GM13977 (cell line): Measurements from ENCODE around the gene NCLN.
"Not testable (repeated sequence)": the region's sequence is repeated elsewhere in the genome, so short reads cannot be mapped to it uniquely, and the experiment has no call there.

Experiments
- DNase-seq: peaks from one replicate; pipeline ENCODE4 v3.0.0; 2012; ENCODE audit warnings: low spot score
- CTCF ChIP-seq: IDR thresholded peaks from 2 replicates; pipeline ENCODE4 v1.5.1; 2012; ENCODE audit warnings: mild to moderate bottlenecking, control low read depth; ENCODE audit not compliant: insufficient read depth; ENCODE audit errors: extremely low read depth, missing control alignments
- in situ Hi-C: fragments of 300-500 bp; cut with MboI; formaldehyde crosslinking; loops from one replicate; pipeline ENCODE4 v1.12.0; 2022; ENCODE audit warnings: low sequenced_read_pairs, low pct_unique_long_range_greater_than_20kb, mixed read lengths, inconsistent platforms; ENCODE audit not compliant: unreplicated experiment

NCLN gene

GRCh38 chr19:3229346-3229743 is 43.6 kb downstream of the NCLN start:
- TF ChIP-seq CTCF = no peak
- DNase-seq = no peak
- in situ Hi-C loops = no loop called here

GRCh38 chr19:3229888-3230496 is 44.3 kb downstream of the NCLN start:
- no peak for DNase-seq
- in situ Hi-C loops = no loop called here
- no peak for TF ChIP-seq CTCF

GRCh38 chr19:3231288-3231687 is 45.6 kb downstream of the NCLN start:
- no peak for TF ChIP-seq CTCF

GRCh38 chr19:3233116-3233515 is 47.4 kb downstream of the NCLN start:
- no peak for DNase-seq
- no peak for TF ChIP-seq CTCF
- in situ Hi-C loops = no loop called here

More at GRCh38 chr19:3231288-3231687, 45.6 kb downstream of the NCLN start:
- no peak for DNase-seq
- in situ Hi-C loops = no loop called here

GRCh38 chr19:3233831-3234230 is 48.1 kb downstream of the NCLN start:
- TF ChIP-seq CTCF = no peak
- in situ Hi-C loops = no loop called here
- no peak for DNase-seq

- no peak for DNase-seq
- in situ Hi-C loops = no loop called here
- TF ChIP-seq CTCF = peak; percentile 47
Observed at GRCh38 chr19:3234800-3235199, 49.1 kb downstream of the NCLN start.

- in situ Hi-C loops, DNase-seq: not testable (repeated sequence)
Observed at GRCh38 chr19:3235604-3236003, 49.9 kb downstream of the NCLN start.
